Stimulated activated CD8-positive, alpha-beta memory T cell treated with anti-CD3 and anti-CD28 coated beads, Interleukin-4, amount 100 ng/mL, for 4 hours (primary cell): ENCODE results near the gene DENND2C.
"Not testable (repeated sequence)": the region's sequence is repeated elsewhere in the genome, so short reads cannot be mapped to it uniquely, and the experiment has no call there.

ENCODE experiments used
- DNase-seq, 2 donors: peaks; one replicate each; pipeline ENCODE4 v3.0.0-alpha.2; 2020; ENCODE audit warnings: low read depth in 2 of 2, low spot score in 1 of 2

Gene DENND2C

DNA sequence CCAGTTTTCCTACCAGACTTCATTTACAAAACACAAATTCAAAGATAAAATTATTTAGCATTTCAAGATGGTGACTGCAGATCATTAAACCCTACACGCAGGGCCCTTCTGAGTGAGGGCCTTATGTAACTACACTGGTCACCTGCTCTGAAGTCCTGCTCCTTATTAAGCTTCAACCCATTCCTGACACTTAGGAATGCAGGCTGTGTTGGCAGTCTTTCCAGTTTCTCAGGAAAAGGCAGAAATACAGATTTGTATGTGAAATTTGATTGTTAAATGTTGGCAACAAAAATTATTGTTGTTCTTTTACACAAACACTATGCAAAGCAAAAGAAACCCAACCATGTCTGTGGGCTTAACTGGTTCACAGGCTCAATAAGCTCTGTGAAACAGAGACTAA is 62.6 kb downstream of the DENND2C start:
- DNase-seq = no peak

DNA sequence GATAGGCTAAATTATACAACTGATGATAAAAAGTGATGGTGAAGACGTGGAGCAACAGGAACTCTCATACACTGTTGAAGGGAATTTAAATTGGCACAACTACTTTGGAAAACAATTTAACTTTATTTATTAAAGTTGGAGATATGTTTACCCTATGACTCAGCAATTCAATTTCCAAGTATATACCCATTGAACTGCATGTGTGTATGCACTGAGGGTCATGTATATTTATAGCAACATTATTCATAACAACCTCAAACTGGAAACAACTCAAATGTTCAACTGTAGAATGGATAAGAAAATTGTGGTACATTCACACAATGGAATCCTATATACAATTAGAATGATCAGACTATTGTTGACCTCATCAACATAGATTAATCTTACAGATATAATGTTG is 71.9 kb downstream of the DENND2C start:
- no peak for DNase-seq

DNA sequence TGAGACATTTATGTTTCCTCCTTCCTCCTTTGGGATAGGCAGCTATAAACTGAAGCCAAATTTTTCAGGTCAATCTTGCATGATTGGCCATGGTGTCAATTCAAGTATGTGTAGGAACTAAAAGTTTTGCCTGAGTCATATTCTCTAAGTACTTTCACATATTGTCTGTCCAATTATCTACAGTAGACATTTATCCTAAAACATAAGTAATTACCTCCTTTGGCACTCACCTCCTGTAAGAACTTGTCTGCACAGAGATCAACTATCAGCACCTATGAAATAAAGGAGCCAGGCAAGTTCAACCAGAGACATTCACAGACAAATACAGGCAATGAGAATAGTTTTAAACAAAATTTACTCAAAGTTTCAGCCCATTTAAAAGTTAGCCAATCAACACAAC is 74.2 kb downstream of the DENND2C start:
- DNase-seq = no peak

DNA sequence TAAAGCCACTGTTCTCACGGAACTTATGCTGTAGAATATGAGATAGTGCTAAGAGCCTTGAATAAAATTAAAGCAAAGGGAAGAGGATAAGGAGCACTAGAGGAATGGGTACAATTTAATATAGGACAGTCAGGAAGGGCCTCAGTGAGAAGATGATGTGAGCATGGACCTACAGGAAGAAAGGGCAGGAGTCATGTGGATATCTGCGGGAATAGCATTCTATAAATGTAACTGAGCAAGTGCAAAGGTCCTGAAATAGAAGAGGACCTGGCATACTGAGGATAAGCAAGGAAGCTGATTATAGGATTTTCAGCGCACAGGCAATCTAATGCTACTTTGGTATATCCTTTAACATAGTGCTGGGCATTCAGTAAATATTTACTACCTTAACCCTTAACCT is 75.8 kb downstream of the DENND2C start:
- no peak for DNase-seq

DNA sequence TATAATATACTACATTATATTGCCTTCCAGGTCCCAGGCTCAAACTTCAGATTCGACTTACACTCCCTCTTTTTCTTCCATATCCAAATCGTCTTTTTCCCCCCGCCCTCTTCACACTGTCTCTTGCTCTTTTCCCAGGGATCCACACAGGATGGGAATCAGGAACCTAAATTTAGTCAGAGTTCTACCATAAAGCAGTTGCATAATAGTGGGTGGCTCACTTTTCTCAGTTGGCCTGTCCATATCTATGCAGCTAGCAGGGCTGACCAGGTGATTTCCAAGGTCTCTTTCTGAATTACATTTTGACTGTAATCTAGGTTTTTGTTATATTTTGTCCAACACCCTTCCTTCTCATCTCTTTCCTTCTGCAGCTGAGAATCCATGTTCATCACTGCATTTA is 80.7 kb downstream of the DENND2C start:
- DNase-seq = no peak

DNA sequence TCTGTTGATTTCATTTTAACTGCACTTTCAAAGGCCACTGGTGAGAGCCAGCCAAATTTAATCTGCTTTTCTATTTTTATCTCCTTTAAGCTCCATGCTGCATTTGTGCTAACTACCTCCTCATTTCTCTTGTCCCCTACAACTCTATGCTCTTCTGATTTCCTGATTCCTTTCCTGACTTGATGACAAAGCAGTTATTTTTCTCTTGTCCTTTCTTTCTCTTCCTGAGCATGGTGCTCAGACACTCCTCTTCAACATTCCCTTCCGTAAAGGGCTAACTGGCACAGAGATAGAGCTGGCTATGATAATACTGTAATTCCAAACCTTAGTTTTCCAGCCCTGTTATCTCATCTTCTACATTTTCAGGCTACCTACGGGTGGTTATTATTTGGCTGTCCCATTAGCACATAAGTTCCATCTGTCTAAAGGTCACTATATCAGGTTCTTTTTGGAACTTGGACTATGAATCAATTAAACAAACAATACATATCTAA is 81.6 kb downstream of the DENND2C start:
- no peak for DNase-seq

DNA sequence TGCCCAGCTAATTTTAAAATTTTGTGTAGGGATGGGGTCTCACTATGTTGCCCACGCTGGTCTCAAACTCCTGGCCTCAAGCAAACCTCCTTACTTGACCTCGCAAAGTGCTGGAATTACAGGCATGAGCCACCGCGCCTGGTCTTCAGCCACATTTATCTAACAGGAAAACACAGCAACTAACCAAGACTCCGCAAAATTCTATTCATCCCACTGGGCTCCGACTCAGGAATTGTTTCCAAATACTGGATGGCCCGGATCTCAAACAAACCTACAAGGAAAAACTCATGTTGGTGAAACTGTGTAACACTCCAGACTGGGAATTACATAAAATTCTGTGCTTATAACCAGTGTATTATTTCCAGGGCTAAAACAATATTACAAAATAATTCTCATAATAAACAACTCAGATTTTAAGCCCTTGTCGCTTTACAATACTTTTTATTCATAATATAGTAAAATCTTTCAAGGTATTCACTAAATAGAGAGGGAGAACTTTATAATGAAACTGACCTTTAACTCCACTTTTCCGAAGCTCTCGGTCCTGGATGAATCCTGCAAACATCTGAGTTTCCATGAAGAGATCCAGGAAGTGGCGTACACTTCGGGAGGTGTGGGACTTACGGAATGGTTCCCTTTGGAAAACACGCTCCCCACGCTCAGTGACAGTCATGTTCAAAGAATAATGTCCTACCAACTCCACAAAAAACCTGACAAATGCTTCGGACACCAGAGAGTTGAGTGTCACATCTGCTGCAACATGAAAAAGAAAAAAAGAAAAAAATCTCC is 82.5 kb downstream of the DENND2C start:
- DNase-seq = no peak

DNA sequence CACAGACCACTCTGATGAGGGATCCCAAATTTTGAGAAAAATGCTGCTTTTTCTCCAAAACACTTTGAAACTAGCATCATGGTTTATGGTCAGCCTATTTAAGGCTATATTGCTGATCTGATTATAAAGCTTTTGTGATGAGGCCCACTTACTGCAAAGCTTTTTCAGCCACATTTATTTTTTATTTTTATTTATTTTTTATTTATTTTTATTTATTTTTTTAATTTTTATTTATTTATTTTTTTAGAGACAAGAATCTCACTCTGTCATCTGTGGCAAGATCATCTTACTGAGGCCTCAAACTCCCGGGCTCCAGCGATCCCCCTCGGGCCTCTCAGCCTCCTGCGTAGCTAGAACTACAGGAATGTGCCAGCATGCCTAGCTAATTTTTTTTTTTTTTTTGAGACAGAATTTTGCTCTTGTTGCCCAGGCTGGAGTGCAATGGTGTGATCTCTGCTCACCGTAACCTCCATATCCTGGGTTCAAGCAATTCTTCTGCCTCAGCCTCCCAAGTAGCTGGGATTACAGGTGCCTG is 83.3 kb downstream of the DENND2C start:
- no peak for DNase-seq

DNA sequence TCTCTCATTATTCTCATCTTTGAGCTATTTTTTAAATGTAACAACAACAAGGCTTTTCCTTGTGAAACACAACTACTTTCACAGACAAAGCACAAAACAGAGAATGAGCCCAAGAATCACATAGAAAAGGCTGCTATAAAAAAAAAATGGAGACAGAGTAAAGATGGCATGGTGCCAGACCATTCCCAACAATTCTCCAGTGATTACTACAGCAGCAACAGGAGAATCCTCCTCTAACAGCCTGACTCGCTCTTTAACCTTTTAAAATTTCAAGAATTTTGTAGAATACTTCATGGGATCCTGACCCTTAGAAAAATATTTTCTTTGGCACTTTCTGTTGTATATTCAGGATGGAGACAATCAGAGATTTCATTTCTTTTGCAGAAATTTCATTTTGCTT is 84.6 kb downstream of the DENND2C start:
- no peak for DNase-seq

DNA sequence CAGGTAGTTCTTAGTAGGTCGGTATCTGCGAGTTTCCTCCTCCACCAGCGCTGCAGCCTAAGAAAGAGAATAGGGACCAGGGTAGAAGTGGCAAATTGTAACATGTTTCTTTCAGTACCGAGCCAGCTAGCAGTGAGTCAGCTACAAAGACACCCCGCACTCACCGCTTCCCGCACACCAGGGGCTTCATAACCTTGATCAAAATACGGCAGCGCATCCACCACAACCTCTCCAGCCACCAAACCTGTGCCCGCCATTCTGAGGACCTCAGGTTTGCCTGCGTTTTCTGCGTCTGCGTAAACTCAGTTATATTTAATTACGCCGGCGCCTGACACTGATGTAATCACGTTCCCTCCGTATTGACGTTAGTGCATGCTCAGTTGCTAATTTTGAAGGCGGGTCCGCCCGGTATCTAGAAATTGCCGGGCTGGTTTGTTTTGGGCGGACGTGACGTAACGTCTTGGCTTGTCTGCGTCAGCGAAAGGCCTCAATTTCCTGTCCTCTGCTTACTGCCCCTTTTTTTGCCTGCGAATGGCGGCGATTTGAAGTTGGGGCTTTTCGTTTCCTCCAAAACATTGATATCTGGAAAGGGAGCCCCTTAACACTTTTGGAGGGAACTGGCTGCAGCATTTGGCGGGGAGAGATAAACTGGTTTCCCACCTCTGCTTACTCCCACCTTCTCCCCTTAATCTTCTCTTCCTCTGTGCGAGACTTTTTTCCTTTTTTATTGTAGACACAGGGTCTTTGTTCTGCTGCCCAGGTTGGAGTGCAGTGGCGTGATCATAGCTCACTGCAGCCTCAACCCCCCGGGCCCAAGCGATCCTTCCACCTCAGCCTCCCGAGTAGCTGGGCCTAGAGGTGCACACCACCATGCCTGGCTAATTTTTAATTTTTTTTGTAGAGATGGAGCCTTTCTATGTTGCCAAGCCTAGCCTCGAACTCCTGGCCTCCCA is 88.2 kb downstream of the DENND2C start, which contains the start of gene BCAS2:
TSS of gene BCAS2 (minus strand) at position 281 of the 953 bp plus-strand sequence. CDS start at position 257, 24 bp downstream.
- peak; percentile 92 to 93 for DNase-seq

DNA sequence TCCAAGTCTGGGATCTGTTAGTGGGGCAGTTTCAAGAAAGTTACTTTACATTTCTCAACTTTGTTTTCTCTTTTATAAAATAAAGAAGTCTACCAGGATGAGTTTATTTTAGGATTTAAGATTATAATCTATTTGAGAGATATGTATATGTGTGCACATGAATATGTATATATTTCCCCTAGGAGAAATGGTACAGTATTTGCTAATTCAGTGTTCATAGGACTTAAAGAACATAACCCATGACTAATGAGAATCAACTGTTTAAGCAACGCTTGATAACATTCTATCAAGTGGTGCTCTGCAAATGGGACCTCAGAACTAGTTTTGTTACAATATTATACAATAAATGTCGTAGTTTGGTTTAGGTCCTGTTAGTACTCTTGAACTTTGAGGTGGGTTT is 95.5 kb downstream of the DENND2C start:
- DNase-seq = no peak

DNA sequence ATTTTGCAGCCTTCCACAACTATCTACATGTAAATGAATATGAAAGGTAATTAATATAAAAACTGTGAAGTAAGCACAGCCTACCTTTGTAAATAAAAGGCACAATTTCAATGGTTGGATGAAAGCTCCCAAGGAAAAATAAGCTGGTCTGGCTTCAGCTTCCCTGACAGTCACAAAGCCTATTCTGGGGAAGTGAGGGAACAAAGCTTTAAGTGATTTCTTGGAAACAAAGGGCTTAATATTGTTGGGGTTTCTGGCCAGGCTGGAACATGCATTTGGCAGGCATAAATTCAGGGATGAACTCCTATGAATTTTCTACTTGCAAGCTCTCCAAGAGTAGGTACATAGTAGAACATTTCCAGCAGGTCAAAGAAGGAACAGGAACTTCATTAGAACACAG is 105.7 kb downstream of the DENND2C start:
- no peak for DNase-seq

DNA sequence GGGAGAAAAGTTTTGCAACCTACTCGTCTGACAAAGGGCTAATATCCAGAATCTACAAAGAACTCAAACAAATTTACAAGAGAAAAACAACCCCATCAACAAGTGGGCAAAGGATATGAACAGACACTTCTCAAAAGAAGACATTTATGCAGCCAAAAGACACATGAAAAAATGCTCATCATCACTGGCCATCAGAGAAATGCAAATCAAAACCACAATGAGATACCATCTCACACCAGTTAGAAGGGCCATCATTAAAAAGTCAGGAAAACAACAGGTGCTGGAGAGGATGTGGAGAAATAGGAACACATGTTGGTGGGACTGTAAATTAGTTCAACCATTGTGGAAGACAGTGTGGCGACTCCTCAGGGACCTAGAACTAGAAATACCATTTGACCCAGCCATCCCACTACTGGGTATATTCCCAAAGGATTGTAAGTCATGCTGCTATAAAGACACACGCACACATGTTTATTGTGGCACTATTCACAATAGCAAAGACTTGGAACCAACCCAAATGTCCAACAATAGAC is 106.8 kb downstream of the DENND2C start:
- DNase-seq = not testable (repeated sequence)

DNA sequence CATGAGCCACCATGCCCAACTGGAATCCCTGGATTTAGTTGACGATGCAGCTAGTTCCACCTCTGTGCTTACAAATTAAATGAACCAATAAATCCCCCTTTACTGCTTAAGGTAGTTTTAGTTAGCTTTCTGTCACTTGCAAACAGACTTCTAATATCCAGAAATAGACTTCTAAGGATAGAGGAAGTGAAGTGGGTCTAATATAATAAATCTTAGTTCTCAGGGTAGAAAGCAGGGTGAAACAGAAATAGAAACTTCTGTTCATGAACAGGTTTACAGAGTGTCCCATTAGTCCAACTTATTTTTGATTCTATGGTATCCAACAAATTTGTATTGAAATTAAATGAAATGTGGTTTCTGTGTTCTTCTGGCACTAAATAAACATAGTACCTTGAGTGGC is 108.5 kb downstream of the DENND2C start:
- no peak for DNase-seq

DNA sequence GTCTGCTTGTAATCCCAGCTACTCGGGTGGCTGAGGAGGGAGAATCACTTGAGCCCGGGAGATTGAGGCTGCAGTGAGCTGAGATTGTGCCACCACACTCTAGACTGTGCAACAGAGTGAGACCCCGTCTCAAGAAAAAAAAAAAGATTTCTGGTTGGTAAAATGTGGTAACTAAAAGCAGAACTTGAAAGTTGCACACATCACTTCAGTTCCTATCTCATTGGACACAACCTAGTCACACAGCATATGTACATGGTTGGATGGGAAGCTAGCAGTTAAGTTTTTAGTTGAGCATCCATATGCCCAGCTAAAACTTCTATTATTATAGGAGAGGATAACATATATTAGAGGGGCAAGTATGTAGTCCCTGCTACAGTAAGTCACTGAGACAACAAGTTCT is 110.5 kb downstream of the DENND2C start:
- DNase-seq = no peak

DNA sequence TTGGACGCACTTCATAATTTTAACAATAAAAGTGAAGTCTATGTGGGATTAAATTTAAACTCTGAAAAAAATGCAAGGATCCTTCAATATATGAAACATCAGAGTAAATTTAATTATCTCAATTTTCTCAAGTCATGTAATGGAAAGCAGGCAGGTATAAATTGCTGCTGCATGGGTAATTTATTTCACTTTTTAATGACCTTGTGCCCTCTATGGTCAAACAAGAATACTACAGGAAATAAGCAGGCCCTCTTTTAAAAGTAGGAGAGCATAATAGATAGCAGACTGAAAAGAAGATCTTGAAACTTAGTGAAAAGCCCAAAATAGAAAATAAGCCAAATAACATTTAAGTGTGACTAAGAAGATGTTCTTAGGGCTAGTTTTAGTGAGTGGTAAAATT is 111.3 kb downstream of the DENND2C start:
- DNase-seq = no peak

DNA sequence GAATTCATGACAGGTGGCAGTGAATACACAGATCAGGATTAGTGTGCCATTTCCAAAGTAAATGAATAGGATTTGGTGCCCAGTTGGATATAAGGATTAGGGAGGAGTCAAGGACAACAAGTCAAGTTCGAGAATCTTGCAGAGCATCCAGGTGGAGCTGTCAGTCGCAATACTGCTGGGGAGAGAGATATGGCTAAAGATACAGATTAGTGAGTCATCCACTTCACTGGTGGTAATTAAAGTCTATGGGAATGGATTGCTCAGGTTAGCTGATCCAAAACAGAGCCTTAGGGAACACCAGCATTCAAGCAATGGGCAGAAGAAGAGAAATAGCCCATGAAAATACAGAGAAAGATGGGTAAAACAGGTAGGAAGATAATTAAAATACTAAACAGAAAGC is 115.3 kb downstream of the DENND2C start:
- no peak for DNase-seq

DNA sequence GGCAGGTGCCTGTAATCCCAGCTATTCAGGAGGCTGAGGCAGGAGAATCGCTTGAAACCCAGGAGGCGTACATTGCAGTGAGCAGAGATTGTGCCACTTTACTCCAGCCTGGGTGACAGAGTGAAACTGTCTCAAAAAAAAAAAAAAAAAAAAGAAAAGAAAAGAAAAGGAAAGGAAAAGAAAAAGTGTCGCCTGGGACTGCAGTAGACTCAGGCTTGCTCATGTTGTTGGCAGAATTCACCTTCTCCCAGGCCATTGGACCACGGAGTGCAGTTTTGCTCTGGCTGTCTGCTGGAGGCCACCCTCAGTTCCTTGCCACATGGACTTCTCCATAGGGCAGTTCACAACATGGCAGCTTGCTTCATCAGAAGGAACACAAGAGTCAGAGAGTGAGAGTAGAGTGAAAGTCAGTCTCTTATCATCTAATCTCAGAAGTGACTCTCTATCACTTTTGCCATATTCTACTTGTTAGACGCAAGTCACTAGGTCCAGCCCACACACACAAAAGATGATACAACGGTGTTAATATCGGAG is 117.7 kb downstream of the DENND2C start:
- no peak for DNase-seq

DNA sequence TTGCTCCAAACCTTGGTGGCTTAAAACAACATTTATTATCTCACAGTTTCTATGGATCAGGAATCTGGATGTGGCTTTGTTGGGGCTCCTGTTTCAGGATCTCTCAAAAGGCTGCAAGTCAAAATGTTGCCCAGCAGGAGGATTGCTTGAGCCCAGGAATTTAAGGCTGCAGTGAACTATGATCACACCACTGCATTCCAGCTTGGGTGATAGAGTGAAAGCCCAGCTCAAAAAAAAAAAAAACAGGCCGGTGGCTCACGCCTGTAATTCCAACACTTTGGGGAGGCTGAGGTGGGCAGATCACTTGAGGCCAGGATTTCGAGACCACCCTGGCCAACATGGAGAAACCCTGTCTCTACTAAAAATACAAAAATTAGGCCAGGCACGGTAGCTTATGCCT is 118.4 kb downstream of the DENND2C start:
- DNase-seq = no peak

DNA sequence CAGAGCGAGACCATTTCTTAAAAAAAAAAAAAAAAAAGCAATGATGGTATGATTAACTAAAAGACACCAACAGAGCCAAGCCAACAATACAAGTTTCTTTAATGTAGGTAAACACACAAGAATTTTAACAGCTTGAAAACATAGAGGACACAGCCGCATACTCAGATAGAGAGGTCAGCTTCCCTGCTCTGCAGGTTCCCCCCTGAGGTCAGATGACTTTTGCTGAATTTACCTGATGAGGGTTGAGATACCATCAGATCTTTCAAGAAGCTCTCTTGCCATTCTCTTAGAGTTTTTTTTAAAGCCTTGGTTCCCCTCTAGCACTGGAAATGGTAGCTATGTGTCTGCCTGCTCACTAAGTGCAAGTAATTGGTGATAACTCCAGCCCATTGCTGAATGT is 119.5 kb downstream of the DENND2C start:
- no peak for DNase-seq

DNA sequence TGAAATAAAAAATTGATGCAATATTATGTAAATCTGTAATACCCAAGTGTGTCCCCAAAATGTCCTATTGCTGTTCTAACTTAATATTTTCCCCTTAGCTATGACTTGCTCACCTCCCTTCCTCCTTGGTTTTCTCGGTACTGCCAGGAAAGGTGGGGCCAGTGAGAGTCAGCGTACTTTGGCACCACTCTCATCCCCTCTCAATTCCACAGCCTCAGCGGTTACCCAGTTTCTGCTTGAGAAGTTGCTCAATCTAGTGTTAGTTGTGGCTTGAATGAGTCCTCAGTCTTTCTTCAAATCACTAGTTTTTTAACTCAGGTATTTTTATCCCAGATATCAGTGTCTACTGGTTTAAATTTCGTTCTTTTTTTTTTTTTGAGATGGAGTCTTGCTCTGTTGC is 120.7 kb downstream of the DENND2C start:
- DNase-seq = no peak
